ENCODE data around the gene SHKBP1. TPM values are rescaled to one million over a fixed set of nuclear protein-coding genes. Genes with fewer than 3 reads are reported as not detected.

The SHKBP1 gene
- total and polyA plus RNA-seq, 10 of the 15 experiments (the other 5 are each of a cell fraction or from before 2014, with no cell fraction given) = 2.3 to 123 (median 67.0) TPM

DNA sequence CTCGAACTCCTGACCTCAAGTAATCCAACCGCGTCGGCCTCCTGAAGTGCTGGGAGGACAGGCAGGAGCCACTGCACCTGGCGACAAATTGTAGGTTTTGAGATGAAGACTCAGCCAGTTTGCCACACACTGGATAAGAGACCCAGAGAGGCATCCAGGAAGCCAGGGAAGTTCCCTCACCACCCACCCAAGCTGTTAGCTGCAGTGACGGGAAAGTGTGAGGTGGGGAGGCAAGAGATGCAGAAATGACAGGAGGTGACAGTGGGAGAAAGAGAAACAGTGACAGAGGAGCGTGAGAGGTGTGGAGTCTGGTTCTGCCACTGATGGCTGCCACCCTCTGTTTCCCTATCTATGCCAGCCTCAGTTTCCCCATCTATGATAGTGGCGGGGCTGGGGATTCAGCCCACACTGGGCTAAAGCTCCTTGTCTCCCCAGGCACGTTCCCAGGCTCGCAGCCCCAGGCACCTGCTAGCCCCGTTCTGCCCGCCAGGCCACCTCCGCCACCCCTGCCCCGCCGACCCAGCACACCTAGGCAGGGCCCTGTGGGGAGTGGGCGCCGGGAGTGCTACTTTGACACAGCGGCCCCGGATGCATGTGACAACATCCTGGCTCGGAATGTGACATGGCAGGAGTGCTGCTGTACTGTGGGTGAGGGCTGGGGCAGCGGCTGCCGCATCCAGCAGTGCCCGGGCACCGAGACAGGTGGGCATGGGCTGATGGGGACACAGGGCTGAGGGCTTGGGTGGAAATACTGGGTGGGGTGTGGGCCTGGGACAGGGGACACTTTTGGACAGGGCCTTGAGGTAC, 45.5 kb downstream of the SHKBP1 start:
- ATAC-seq (no peak), FAIRE-seq (no peak), DNase-seq (ENCODE audit: low read depth, low spot score) (no peak)
- ChIA-PET RAD21 (ENCODE audit: unreplicated experiment) (interaction anchor here (0.8 kb wide), 1 partner anchor 13 kb away, joined by 3 read pairs; no protein-coding TSS in a partner anchor), CTCF (no interaction called here), SMC1A (ENCODE audit: uncharacterized antibody, unreplicated experiment) (interaction anchor here (1.3 to 2.2 kb wide), 3 partner anchors 13 to 319 kb away, joined by 4 to 6 read pairs (median 4); no protein-coding TSS in a partner anchor), POLR2A (interaction anchor here (0.6 kb wide), 1 partner anchor 134 kb away, joined by 3 read pairs; no protein-coding TSS in a partner anchor)
- H3K4me2 ChIP-seq (ENCODE audit: control insufficient read depth, insufficient read depth) = no peak overlapping the region
- no peaks in the 10 kb centered on the region; a peak in 1 of 4 replicates for H3K36me3 ChIP-seq (ENCODE audit: control insufficient read depth in 2 of 2, insufficient read depth in 2 of 2, low read length in 1 of 2)
- no peak overlapping the region for H2AFZ ChIP-seq (ENCODE audit: control insufficient read depth, low read depth, low read length)
- no peaks in the 10 kb centered on the region for H4K20me1 ChIP-seq (ENCODE audit: control insufficient read depth, insufficient read depth)
- in situ Hi-C loops (cut with MboI) = no loop called here
- H3K4me3 ChIP-seq = no peak overlapping the region
- no peak overlapping the region for H3K9ac ChIP-seq (ENCODE audit: control insufficient read depth, insufficient read depth, low read length)
- no peaks in the 10 kb centered on the region; the same call in 2 of the 3 replicates for H3K9me3 ChIP-seq (replicated peaks; ENCODE audit: control insufficient read depth, insufficient read depth, low read length)
- intact Hi-C loops (cut with micrococcal nuclease; ENCODE audit: unreplicated experiment) = no loop called here
- 84% methylated on average over 24 of the region's 24 CpGs for WGBS (ENCODE audit: insufficient coverage, insufficient replicate concordance, low lambda C conversion rate, missing lambda C conversion rate)
- no peak for TF ChIP-seq RAD21 (IDR thresholded peaks at IDR 0.05; ENCODE audit: insufficient read depth, low read depth, low read length)
- TF ChIP-seq NBN (IDR thresholded peaks at IDR 0.05) = no peak
- no peak for TF ChIP-seq ZSCAN29 (IDR thresholded peaks at IDR 0.05)
- TF ChIP-seq CBFB (IDR thresholded peaks at IDR 0.05; ENCODE audit: low read depth) = no peak
- no peak for TF ChIP-seq E2F4 (IDR thresholded peaks at IDR 0.05; ENCODE audit: low read depth, low read length)
- no peak for TF ChIP-seq IRF4 (IDR thresholded peaks at IDR 0.05; ENCODE audit: low read depth, low read length)
- no peak for TF ChIP-seq ZZZ3 (IDR thresholded peaks at IDR 0.05; ENCODE audit: control insufficient read depth, insufficient read length, low read depth)
- H3K4me1 ChIP-seq (ENCODE audit: control insufficient read depth, insufficient read depth, low read length) = peaks cover 7% of the 10 kb centered on the region; the same call in 1 of the 2 replicates
- no peak overlapping the region for H3K27ac ChIP-seq (ENCODE audit: control insufficient read depth, insufficient read depth)
- BruUV-seq (replicated peaks) = no TSS peak
- no peaks in the 10 kb centered on the region for H3K79me2 ChIP-seq (ENCODE audit: control insufficient read depth, insufficient read depth, low read length)
- no peaks in the 10 kb centered on the region for H3K27me3 ChIP-seq (replicated peaks in 1 of 2; ENCODE audit: control insufficient read depth in 2 of 2, insufficient read depth in 2 of 2, low read length in 1 of 2)
